HepG2 (cell line): ENCODE results near the gene PXK. TPM values are rescaled to one million over a fixed set of nuclear protein-coding genes. Genes with fewer than 3 reads are reported as not detected.
A peak's percentile ranks its signal among the peaks of the same experiment; 100 is the strongest.

Source experiments
- ATAC-seq: fragments of 200-7000 bp; cut with Tn5 transposase; 3 replicates; pipeline ENCODE4 v1.9.1; 2020; ENCODE audit warnings: mild to moderate bottlenecking, moderate library complexity
- BruUV-seq: library from RNA; stranded (reverse); fragments of 400-500 nt; replicated peaks from 2 replicates; lab custom pipeline; 2021; lab: Mats Ljungman, UMichigan
- CTCF ChIA-PET: fragments of 300-600 bp; formaldehyde crosslinking; extraction: SDS; loops from one replicate; lab custom pipeline; 2021; ENCODE audit warnings: low total read pairs, inconsistent platforms, low intra/inter-chr PET ratio; lab: Yijun Ruan, JAX
- POLR2A ChIA-PET: fragments of 350-600 bp; sonication (Branson Sonifier 250); formaldehyde crosslinking; loops from one replicate; lab custom pipeline; 2020; ENCODE audit warnings: antibody characterized with exemption, inconsistent platforms; lab: Yijun Ruan, JAX
- DNase-seq: peaks from one replicate; pipeline ENCODE4 v3.0.0-alpha.2; 2015; ENCODE audit warnings: low spot score
- FAIRE-seq: peaks from 3 replicates; lab custom pipeline; 2011; peaks lifted over from hg19 to GRCh38; lab: Jason Lieb, UNC
- H2AFZ ChIP-seq: one replicate; pipeline ENCODE4 v1.6.1; 2011; ENCODE audit warnings: low read length, inconsistent platforms
- H3K27ac ChIP-seq: fragments of 300-600 bp; 3 replicates; pipeline ENCODE4 v1.8.0; 2011; ENCODE audit warnings: mixed run types, mild to moderate bottlenecking, mixed read lengths, low read length, inconsistent platforms; ENCODE audit not compliant: insufficient read depth; ENCODE audit errors: extremely low read length
- H3K27me3 ChIP-seq, 2 experiments: fragments of 200-600 bp in 1 of 2; 2 replicates in 1 of 2; 3 replicates in 1 of 2; pipeline versions ENCODE4 v1.6.0 to v1.8.0; 2011; ENCODE audit warnings: low read length in 2 of 2, mild to moderate bottlenecking in 2 of 2, moderate library complexity in 2 of 2, inconsistent platforms in 1 of 2; ENCODE audit not compliant: insufficient read depth in 2 of 2, control insufficient read depth in 1 of 2
- H3K36me3 ChIP-seq, 2 experiments: fragments of 200-600 bp in 1 of 2; replicated peaks in 1 of 2; 2 replicates in 1 of 2; 3 replicates in 1 of 2; pipeline versions ENCODE4 v1.5.1 to v1.8.0; 2011; ENCODE audit warnings: low read length in 2 of 2, inconsistent platforms in 1 of 2; ENCODE audit not compliant: insufficient read depth in 2 of 2, control insufficient read depth in 1 of 2
- H3K4me1 ChIP-seq: 2 replicates; pipeline ENCODE4 v1.5.1; 2012; ENCODE audit warnings: low read length, inconsistent platforms; ENCODE audit not compliant: insufficient read depth
- H3K4me2 ChIP-seq: 2 replicates; pipeline ENCODE4 v1.6.0; 2011; ENCODE audit warnings: low read depth, low read length, inconsistent platforms
- H3K4me3 ChIP-seq, 3 experiments: fragments of 200-600 bp in 1 of 3; sonication (generic), shearing (Covaris generic) in 1 of 3; replicated peaks in 1 of 3; 2 replicates each; pipeline ENCODE4 v1.5.1; 2011 to 2016; ENCODE audit warnings: low read length in 3 of 3, inconsistent platforms in 2 of 3, low read depth in 2 of 3, mild to moderate bottlenecking in 2 of 3, control low read depth in 1 of 3, mixed read lengths in 1 of 3; ENCODE audit not compliant: insufficient read depth in 1 of 3
- H3K79me2 ChIP-seq: one replicate; pipeline ENCODE4 v1.6.1; 2011; ENCODE audit warnings: low read length, inconsistent platforms; ENCODE audit not compliant: insufficient read depth
- H3K9ac ChIP-seq: 2 replicates; pipeline ENCODE4 v1.6.0; 2011; ENCODE audit warnings: mild to moderate bottlenecking, low read depth, low read length, inconsistent platforms; ENCODE audit not compliant: insufficient read depth
- H3K9me3 ChIP-seq: 2 replicates; pipeline ENCODE4 v1.5.1; 2012; ENCODE audit warnings: mild to moderate bottlenecking, low read length
- H4K20me1 ChIP-seq: 2 replicates; pipeline ENCODE4 v1.6.0; 2011; ENCODE audit warnings: inconsistent platforms, mild to moderate bottlenecking, low read length, moderate library complexity; ENCODE audit not compliant: insufficient read depth
- CENPT ChIP-seq: sonication (generic); formaldehyde crosslinking; IDR thresholded peaks from 2 replicates; pipeline ENCODE4 v1.8.0; 2022; ENCODE audit warnings: low read depth, mild to moderate bottlenecking, moderate library complexity, missing genetic modification reagents
- EED ChIP-seq: sonication (generic); formaldehyde crosslinking; IDR thresholded peaks from 2 replicates; pipeline ENCODE4 v1.5.0; 2020; ENCODE audit warnings: mild to moderate bottlenecking, missing genetic modification reagents
- ETV5 ChIP-seq: IDR thresholded peaks from 2 replicates; pipeline ENCODE4 v1.6.1; 2018; ENCODE audit warnings: missing biosample characterization, missing genetic modification reagents, inconsistent platforms, borderline replicate concordance
- GPN1 ChIP-seq: sonication (generic); formaldehyde crosslinking; IDR thresholded peaks from 2 replicates; pipeline ENCODE4 v1.5.1; 2020; ENCODE audit warnings: missing genetic modification reagents, borderline replicate concordance
- MTF1 ChIP-seq: sonication (generic); formaldehyde crosslinking; IDR thresholded peaks from 2 replicates; pipeline ENCODE4 v1.5.0; 2020; ENCODE audit warnings: missing genetic modification reagents
- TARDBP ChIP-seq: sonication (generic); formaldehyde crosslinking; IDR thresholded peaks from 2 replicates; pipeline ENCODE4 v1.8.0; 2022; ENCODE audit warnings: mild to moderate bottlenecking, missing genetic modification reagents
- YEATS4 ChIP-seq: sonication (generic); formaldehyde crosslinking; IDR thresholded peaks from 2 replicates; pipeline ENCODE4 v1.4.0; 2020; ENCODE audit warnings: missing genetic modification reagents, borderline replicate concordance
- ZC3H4 ChIP-seq: sonication (generic); formaldehyde crosslinking; IDR thresholded peaks from 2 replicates; pipeline ENCODE4 v1.4.0; 2020; ENCODE audit warnings: missing genetic modification reagents, borderline replicate concordance
- ZNF430 ChIP-seq: sonication (generic); formaldehyde crosslinking; IDR thresholded peaks from 2 replicates; pipeline ENCODE4 v1.9.0; 2021; ENCODE audit warnings: mild to moderate bottlenecking, missing genetic modification reagents
- WGBS: methylation state at CpG from one replicate; pipeline ENCODE4 v1.1.6; 2017; ENCODE audit warnings: low lambda C conversion rate; 5-methylcytosine and 5-hydroxymethylcytosine counted together
- in situ Hi-C: cut with HindIII; loops from 2 replicates; pipeline ENCODE4 v1.10.0; 2017; ENCODE audit warnings: low pct_unique_long_range_greater_than_20kb; ENCODE audit not compliant: extremely low pct_ligation_motif_present
- intact Hi-C: fragments of 100-400 bp; cut with micrococcal nuclease; formaldehyde crosslinking; loops from one replicate; pipeline ENCODE4 v1.10.0; 2022; ENCODE audit not compliant: unreplicated experiment
- polyA plus RNA-seq, 8 experiments: library from polyadenylated mRNA; depleted of rRNA in 3 of 8; stranded (reverse) in 7 of 8; unstranded in 1 of 8; fragments of >200 nt; fragmentation: Illumina TruSeq in 4 of 8; extraction: Trizol in 4 of 8; gene quantifications; 2 replicates each; pipeline versions ENCODE4 v1.2.1 to v1.2.3, GENCODE V29; 2011 to 2016; ENCODE audit warnings: low read depth in 4 of 8, missing spikeins in 1 of 8, mixed read lengths in 1 of 8; ENCODE audit not compliant: insufficient read depth in 1 of 8
- total RNA-seq, 5 experiments: library from RNA; depleted of rRNA; stranded (reverse); fragments of >200 nt; fragmentation: Illumina TruSeq; extraction: Trizol; gene quantifications; 2 replicates each; pipeline ENCODE4 v1.2.3, GENCODE V29; 2016; ENCODE audit warnings: low read depth in 1 of 5
- TF ChIP-seq, protein P1 (sequence below): sonication (generic); formaldehyde crosslinking; conservative IDR thresholded peaks from 2 replicates; pipeline ENCODE4 v1.4.0; 2020; ENCODE audit warnings: missing genetic modification reagents

PXK gene
- total and polyA plus RNA-seq, 2 of the 13 experiments (the other 11 are each of a cell fraction or from before 2014, with no cell fraction given) = 6.4 to 18.6 TPM

DNA sequence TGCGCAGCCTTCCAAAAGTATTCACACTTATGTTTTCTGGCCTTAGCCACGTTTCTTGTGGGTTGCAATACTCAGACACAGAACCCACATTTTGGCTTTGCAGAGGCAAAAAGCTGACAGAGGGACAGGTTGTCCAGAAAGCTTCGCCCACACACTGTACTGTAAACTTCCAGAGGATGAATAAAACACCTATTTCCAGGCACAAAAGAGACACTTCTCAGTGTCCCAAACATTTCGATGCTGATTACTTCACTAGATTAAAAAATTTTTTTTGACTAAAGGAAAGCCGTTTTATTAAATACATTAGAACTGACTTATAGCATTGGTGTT lies 131.2 kb downstream of the PXK start (continued):
- TF ChIP-seq, protein P1, sequence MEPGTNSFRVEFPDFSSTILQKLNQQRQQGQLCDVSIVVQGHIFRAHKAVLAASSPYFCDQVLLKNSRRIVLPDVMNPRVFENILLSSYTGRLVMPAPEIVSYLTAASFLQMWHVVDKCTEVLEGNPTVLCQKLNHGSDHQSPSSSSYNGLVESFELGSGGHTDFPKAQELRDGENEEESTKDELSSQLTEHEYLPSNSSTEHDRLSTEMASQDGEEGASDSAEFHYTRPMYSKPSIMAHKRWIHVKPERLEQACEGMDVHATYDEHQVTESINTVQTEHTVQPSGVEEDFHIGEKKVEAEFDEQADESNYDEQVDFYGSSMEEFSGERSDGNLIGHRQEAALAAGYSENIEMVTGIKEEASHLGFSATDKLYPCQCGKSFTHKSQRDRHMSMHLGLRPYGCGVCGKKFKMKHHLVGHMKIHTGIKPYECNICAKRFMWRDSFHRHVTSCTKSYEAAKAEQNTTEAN (CRISPR knock-in tag) = no peak
- 0 out of 2 replicates have a peak, but pooled peaks have one; percentile 5 for TF ChIP-seq TARDBP (CRISPR knock-in tag)

DNA sequence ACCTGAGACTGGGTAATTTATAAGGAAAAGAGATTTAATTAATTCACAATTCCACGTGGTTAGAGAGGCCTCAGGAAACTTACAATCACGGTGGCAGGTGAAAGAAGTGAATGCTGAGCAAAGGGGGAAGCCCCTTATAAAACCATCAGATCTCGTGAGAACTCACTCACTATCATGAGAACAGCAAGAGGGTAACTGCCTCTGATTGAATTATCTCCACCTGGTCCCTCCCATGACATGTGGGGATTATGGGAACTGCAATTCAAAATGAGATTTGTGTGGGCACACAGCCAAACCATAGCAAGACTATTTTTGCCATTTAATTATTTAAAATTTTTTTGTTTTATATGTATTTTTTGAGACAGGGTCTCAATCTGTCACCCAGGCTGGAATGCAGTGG lies 132.2 kb downstream of the PXK start:
- no TSS peak for BruUV-seq
- in situ Hi-C loops = no loop called here
- Histone ChIP-seq H3K79me2 (no peaks in the 10 kb centered on the region), H4K20me1 (no peaks in the 10 kb centered on the region), H3K27ac (no peak overlapping the region), H2AFZ (no peak overlapping the region), H3K4me3 (no peak overlapping the region), H3K4me1 (peaks cover 34% of the 10 kb centered on the region), H3K9me3 (no peaks in the 10 kb centered on the region), H3K36me3 (no peaks in the 10 kb centered on the region), H3K9ac (no peak overlapping the region), H3K27me3 (no peaks in the 10 kb centered on the region), H3K4me2 (no peak overlapping the region)
- no peak for TF ChIP-seq ETV5
- TF ChIP-seq CENPT (CRISPR knock-in tag) = no peak
- TF ChIP-seq GPN1 (CRISPR knock-in tag) = no peak
- no peak for TF ChIP-seq ZNF430 (CRISPR knock-in tag)
- TF ChIP-seq EED (CRISPR knock-in tag) = no peak
- no peak for TF ChIP-seq ZC3H4 (CRISPR knock-in tag)
- no peak for TF ChIP-seq YEATS4 (CRISPR knock-in tag)
- no peak for TF ChIP-seq MTF1 (CRISPR knock-in tag)
- 79% methylated on average over 3 of the region's 3 CpGs for WGBS
- CTCF ChIA-PET = no interaction called here
- POLR2A ChIA-PET = no interaction called here
- FAIRE-seq (no peak), DNase-seq (no peak), ATAC-seq (no peak)
- intact Hi-C loops = no loop called here
